ENCODE data around the gene SCGB1C2.
"Not testable (repeated sequence)": the region's sequence is repeated elsewhere in the genome, so short reads cannot be mapped to it uniquely, and the experiment has no call there.

SCGB1C2 gene

DNA sequence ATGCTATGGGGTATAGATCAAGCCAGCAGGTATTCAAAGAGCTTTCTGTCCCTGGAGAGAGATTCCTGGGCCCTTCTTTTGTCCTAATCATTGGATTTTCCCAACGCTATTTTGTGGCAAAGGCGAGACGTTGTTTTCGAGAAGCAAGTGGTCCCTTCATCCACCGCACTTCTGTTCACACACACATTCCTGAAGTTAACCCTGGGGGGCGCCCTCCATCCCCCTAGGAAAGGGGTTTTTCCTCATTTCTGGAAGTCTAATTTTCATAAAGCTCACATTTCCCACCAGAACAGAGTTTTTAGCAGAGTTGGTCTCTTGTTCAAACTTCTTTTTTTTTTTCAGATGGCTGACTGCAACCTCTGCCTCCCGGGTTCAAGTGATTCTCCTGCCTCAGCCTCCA lies 11.9 kb downstream of the SCGB1C2 start:
- no peak for DNase-seq

DNA sequence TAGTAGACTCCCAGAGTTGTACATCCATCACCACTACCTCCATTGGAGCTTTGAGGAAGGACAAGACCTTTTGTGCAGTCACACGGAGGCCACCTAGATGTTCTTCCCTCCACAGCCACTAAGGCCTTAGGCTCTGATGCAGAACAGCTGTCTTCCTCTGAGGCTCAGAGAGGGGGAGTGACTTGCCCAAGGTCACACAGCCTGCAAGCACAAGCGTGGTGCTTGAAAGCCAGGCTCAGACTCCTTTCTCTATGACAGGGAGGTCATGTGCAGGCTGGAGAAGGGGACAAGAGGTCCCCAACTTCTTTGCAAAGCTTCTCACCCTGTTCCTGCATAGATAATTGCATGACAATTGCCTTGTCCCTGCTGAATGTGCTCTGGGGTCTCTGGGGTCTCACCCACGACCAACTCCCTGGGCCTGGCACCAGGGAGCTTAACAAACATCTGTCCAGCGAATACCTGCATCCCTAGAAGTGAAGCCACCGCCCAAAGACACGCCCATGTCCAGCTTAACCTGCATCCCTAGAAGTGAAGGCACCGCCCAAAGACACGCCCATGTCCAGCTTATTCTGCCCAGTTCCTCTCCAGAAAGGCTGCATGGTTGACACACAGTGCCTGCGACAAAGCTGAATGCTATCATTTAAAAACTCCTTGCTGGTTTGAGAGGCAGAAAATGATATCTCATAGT lies 12.7 kb downstream of the SCGB1C2 start:
- DNase-seq = no peak

DNA sequence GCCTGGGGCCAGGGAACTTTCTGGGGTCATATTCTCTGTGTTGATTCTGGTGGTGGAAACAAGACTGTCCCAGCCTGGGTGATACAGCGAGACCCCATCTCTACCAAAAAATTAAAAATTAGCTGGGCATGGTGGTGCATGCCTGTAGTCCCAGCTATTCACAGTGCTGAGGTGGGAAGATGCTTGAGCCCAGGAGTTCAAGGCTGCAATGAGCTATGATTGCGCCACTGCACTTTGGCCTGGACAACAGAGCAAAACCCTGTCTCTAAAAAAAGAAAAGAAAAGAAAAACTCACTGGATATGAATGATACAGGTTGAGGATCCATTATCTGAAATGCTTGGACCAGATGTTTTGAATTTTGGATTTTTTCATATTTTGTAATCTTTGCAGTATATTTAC lies 13.6 kb downstream of the SCGB1C2 start:
- DNase-seq = no peak

- no peak for DNase-seq
Observed at GRCh38 chr17:151886-152859, 14.8 kb downstream of the SCGB1C2 start.

- DNase-seq = no peak
Observed at GRCh38 chr17:152860-153420, 15.6 kb downstream of the SCGB1C2 start.

DNA sequence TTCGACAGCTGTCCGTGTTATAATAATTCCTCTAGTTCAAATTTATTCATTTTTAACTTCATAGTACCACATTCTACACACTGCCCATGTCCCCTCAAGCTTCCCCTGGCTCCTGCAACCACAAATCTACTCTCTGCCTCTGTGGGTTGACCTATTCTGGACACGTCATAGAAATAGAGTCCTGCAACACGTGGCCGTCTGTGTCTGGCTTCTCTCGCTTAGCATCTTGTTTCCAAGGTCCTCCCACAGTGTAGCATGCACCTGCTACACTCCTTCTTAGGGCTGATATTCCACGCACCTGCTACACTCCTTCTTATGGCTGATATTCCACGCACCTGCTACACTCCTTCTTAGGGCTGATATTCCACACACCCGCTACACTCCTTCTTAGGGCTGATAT lies 16.5 kb downstream of the SCGB1C2 start:
- no peak for DNase-seq

DNA sequence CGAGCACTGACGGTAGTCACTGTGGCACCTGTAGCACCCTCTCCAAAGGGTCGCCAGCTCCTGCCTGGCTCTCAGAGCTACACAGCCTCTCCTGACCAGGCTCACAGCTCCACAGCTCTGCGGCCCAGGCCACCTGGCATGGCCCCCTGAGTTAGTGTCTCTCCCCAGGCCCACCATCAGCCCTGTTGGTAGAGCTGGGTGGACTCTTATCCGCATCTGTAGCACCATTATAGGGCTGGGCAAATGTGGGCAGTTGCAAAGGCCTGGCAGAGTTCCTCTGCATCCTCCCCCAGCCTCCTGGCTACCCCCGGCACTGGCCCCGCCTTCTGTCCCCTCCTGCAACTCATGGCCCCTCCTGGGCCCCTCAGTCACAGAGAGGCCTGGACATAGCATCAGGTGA lies 18.2 kb downstream of the SCGB1C2 start:
- no peak for DNase-seq

DNA sequence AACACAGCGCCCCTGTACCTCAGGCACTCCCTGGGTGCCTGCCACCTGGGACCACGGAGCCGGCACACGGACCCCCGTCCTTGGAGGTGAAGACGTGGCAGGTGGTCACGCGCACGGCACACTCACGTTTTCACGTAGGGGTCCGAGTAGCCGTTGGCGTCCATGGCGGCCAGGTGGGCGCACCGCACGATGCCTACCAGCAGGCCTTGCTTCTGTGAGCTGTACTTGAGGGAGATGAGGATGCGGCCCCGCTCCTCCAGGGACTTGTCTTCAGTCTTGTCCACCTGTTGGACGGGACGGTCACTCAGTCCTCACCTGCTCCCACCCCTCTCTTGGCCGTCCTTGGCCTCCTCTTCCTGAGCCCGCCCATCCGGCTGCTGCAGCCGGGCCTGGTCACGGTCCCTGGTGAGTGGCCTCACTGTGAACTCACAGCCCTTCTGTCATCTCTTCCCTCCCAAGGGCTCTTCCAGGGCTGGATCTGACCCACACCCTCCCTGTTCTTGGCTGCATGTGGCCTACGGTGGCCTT lies 18.8 kb downstream of the SCGB1C2 start:
- DNase-seq = no peak

DNA sequence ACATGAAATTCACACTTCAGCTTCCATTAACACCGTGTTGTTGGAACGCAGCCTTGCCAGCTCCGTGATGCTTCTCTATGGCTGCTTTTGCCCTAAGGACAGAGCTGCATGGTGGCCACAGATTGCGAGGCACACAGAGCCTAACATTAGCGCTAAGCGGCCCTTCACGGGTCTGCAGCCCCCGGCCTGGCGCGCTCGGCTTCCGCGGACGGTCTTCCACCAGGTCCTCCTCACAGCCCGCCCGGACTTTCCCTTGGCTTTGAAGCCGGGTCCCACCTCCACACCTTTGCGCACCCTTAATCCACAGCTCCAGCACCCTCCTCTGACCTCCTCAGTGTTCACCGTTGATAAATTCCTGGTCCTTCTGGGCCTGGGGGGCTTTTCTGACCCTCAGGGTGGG lies 19.6 kb downstream of the SCGB1C2 start:
- DNase-seq = no peak

DNA sequence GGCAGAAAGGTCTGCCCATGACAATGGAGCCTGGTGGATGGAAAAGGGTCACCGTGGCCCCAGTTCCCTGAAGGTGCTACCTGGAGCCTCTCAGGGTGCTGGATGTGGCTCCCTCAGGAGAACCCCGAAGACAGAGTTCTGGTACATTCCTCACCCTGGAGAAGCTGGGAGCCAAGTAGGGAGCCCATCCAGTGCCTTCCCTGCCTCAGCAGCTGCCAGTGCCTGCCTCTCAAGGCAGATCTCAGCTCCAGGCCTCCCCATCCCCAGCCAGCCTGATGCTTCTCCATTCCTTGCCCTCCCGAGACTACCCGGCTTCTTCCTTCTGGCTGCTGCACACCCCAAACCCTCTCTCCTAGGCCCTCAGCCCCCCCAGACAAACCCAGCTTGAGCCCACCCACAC lies 20.5 kb downstream of the SCGB1C2 start:
- no peak for DNase-seq

DNA sequence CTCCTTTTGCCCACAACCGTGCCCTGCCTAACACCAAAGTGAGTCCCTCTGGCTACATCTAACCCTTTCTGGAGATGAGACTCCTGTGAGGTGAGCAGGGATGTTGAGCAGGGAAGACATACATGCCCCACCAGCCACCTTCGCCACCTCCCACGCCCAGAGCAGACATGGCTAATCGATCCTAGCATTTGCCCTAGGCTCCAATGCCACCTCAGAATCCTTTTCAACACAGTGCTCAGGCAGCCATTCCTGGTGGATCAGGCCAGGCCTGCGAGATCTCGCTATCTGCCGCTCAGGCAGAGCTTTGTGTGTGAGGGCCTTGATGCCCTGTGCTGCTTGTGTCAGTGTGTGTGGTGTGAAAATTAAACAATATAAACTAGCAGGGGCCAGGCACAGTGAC lies 21.0 kb downstream of the SCGB1C2 start:
- no peak for DNase-seq

DNA sequence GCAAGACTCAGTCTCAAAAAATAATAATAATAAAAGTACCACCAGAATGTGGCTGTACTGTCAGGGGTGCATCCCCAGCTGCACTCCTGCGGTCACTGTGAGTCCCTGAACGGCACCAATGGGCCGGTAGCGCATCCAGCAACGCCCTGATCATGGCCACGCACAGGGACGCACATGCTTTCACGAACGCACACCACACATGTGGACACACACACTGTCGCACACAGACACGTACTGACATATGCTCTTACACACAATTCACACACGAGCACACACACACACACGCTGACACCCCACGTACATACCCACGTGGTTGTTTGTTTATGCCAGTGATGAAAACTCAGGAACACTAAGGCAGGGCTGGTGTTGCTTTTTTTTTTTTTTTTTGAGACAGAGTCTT lies 22.2 kb downstream of the SCGB1C2 start:
- no peak for DNase-seq

DNA sequence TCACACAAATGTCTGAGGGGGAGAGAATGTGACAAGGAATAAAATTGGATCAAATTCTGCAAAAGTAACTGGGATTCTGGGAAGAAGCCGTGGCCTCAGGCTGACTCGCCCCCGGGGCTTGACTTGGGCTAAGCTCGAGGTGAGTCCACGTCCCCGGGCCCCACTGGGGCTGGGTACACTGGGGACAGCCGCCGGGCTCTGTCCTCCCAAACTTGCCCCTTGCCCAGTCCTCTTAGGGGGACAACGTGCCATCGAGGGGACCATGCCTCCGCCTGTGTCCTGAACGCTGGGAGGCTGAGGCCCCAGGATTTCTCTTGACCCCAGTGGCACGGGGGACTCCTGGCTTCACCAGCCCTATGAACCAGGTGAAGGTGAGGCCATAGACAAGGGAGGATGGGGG lies 23.0 kb downstream of the SCGB1C2 start:
- no peak for DNase-seq

DNA sequence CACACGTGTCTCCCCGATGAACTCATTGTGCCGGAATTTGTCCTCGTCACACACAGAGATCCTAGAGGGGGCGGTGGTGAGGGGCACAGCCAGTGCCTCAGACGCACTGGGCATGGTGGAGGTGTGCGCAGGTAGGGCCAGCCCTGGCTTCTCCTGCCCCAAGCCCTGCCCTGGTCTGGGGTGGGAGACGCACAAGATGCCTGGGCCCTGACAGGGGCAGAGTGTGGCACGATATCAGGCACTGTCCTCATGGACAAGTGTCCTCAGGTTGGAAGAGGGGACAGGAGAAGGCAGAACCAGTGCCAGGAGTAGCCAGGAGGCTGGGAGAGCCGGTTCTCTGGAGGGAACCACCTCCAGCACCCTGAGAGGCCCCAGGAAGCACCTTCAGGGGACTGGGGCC lies 24.1 kb downstream of the SCGB1C2 start:
- no peak for DNase-seq

DNA sequence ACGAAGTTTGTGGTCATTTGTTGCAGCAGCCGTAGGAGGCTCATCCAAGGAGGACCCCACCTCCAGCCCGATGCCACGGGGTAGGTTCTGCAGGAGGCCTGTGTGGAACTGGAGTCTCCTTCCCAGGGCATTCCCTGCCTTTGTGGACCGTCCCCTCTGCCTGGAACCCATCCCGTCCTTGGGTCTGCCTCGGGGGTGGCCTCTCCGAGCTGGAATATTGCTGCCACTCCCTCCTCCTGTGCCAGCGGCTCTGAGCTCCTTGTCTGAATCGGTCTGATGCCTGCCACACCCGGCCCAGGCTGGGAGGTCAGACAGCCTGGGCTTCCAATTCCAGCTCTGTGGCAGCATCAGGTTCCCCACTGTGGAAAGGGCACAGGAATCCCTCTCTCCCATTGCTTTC lies 25.3 kb downstream of the SCGB1C2 start:
- DNase-seq = no peak

DNA sequence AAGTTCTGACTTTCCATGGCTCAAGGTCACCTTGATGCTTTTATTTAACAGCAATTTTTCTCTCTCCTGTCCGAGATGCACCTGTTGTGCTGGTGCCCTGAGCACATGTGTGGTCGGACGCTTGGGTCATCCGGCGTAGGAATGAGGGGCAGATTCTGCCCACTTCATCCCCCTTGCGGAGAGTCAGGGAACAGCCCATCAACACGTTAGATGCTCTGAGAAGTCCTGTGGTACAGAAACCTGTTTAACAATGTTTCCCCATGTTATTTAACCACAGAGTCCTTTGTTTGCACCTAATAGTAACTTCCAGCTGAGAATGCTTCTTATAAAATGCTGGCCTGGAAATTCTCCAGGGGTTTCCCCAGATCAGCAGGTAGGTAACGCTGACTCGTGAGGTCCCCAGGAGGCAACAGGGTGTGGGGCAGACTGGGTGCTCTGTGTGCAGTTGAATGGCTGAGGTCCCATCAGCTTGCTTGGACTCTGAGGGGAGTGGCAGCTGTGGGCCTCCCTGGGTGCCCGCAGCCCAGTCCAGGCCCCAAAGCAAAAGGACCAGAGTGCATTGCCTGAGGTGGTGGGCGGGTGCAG lies 26.2 kb downstream of the SCGB1C2 start:
- no peak for DNase-seq

DNA sequence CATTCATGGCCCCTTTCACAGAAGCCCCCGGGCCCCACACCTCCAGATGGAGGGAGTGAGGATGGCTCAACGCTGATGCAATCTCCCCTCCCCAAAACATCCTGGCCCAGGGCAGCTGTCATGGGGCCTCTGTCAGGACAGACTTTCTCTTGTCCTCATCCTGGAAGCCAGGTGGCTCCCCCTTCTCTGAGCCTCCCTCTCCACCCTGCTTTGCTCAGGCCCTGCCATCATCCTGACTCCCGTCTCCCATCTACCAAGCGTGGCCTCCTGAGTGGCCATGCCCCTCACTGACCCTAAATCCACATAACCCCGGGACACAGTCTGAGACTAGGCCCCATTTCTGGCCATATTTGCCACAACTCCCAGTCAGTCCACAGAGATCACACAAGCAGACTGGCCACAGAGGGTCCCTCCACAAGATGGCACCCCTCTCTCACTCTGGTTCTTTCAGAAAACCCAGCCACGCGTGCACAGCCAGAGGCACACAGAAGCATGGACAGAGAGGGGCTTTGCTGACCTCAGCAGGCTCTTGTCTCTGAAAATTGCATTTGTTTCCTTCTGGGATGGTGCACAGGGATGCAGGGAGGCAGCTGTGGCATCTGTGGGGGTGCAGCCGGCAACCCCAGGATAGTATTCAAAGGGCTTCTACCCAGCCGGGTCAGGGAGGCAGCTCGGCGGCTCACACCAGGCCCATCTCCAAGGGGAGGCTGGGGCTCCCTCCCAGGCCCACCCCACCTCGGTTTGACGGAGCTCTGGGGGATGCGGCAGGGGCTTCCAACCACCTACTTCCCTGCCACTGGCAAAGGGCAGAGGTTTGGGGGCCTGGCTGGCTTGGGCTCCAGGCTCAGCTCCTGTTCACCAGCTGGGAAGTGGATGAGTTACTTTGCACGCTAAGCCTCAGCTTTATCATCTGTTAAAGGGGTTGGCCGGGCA lies 27.2 kb downstream of the SCGB1C2 start:
- peak; percentile 48 to 63 (median 56) for DNase-seq

DNA sequence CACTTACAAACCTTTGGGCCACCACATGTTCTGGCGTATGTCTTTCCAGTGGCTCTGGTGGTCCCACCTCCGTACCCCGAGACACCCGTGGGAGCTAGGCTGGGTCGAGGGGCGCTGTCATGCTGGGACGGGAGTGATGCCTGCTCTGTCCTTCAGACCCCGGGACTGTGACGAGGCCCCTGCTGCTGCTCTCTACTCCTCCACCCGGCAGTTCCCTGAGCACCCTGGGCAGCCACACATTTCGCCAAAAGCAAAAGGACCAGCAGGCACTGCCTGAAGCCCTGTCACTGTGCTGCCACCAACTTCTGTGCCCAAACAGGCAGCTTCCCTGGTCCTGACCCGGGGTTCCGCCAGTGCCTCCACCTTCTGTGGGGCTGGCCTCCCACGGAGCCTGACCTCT lies 28.6 kb downstream of the SCGB1C2 start:
- DNase-seq = no peak

DNA sequence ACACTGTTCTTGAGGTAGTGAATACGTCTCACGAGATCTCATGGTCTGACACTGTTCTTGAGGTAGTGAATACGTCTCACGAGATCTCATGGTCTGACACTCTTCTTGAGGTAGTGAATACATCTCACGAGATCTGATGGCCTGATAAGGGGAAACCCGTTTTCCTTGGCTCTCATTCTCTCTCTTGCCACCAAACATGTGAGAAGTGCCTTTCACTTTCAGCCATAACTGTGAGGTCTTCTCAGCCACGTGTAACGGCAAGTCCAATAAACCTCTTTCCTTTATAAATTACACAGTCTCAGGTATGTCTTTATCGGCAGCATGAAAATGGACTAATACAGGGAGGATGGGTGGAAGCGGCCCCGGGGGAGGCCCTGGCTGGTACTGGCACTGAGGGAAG lies 31.2 kb downstream of the SCGB1C2 start:
- not testable (repeated sequence) for DNase-seq

- no peak for DNase-seq
Observed at GRCh38 chr17:170130-170670, 32.8 kb downstream of the SCGB1C2 start.

DNA sequence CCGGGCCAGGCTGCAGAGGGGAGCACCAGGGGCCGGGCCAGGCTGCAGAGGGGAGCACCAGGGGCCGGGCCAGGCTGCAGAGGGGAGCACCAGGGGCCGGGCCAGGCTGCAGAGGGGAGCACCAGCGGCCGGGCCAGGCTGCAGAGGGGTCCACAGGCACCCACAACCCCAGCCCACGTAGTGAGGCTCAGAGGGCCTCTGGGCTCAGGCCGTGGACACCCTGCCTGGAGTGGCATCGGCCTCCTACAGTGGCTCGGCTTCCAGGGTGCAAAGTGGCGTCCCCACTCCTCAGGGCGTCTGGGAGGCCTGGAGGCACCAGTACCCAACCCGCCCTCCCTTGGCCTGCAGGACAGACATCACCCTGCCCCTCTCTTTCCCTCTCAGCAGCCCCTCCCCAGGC lies 34.5 kb downstream of the SCGB1C2 start:
- no peak for DNase-seq

DNA sequence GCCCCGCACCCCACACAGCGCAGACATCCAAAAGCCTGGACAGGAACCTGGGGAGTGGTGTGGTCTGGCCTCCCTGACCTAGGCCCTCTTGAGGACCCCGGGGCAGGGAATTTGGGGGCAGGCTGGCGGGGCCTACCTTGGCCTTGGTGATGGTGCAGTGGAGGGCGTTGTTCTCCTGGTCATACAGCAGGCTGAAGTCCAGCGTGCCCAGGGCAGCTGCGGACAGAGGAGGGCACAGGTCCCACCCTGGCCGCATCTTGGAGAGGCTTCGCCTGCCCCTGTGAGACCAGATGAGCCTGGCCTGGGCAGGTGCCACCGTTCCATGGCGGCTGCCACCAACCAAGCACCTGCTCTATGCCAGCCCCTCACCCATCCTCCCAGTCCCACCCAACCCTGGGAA lies 35.0 kb downstream of the SCGB1C2 start:
- no peak for DNase-seq

Data from suppressor macrophage (primary cell).